ENCODE measurements around the gene KCNMA1.

- TF ChIP-seq, protein P1, sequence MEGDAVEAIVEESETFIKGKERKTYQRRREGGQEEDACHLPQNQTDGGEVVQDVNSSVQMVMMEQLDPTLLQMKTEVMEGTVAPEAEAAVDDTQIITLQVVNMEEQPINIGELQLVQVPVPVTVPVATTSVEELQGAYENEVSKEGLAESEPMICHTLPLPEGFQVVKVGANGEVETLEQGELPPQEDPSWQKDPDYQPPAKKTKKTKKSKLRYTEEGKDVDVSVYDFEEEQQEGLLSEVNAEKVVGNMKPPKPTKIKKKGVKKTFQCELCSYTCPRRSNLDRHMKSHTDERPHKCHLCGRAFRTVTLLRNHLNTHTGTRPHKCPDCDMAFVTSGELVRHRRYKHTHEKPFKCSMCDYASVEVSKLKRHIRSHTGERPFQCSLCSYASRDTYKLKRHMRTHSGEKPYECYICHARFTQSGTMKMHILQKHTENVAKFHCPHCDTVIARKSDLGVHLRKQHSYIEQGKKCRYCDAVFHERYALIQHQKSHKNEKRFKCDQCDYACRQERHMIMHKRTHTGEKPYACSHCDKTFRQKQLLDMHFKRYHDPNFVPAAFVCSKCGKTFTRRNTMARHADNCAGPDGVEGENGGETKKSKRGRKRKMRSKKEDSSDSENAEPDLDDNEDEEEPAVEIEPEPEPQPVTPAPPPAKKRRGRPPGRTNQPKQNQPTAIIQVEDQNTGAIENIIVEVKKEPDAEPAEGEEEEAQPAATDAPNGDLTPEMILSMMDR (IDR thresholded peaks at IDR 0.05), result no peak
- TF ChIP-seq POLR2A (IDR thresholded peaks at IDR 0.05), result no peak
Measured at GRCh38 chr10:77135555-77135954, 502.1 kb downstream of the KCNMA1 start.
